Common myeloid progenitor, CD34-positive (primary cell): ENCODE results near the gene ACSL1.

Experiments used
- CTCF ChIA-PET: fragments of 350-600 bp; sonication (Branson Sonifier 250); formaldehyde crosslinking; loops from one replicate; lab custom pipeline; 2021; ENCODE audit warnings: antibody characterized with exemption; lab: Charles Lee
- POLR2A ChIA-PET: fragments of 350-600 bp; sonication (Branson Sonifier 250); formaldehyde crosslinking; loops from one replicate; lab custom pipeline; 2021; ENCODE audit warnings: antibody characterized with exemption; lab: Charles Lee
- DNase-seq, 3 donors: peaks; one replicate each; pipeline versions ENCODE4 v3.0.0 to v3.0.0-alpha.2; 2013
- H3K27ac ChIP-seq, 2 experiments: 1 replicate in 1 of 2; 2 replicates in 1 of 2; pipeline ENCODE4 v1.7.0; 2013; ENCODE audit warnings: inconsistent platforms in 2 of 2, low read length in 2 of 2, mild to moderate bottlenecking in 2 of 2, low read depth in 1 of 2, moderate library complexity in 1 of 2; ENCODE audit not compliant: severe bottlenecking in 2 of 2, insufficient read depth in 1 of 2, poor library complexity in 1 of 2
- H3K27me3 ChIP-seq, 5 experiments: replicated peaks in 2 of 5; 1 replicate in 3 of 5; 2 replicates in 2 of 5; pipeline versions ENCODE4 v1.6.1 to v1.7.0; 2013; ENCODE audit warnings: low read length in 4 of 5, mild to moderate bottlenecking in 2 of 5, moderate library complexity in 2 of 5, inconsistent platforms in 1 of 5; ENCODE audit not compliant: insufficient read depth in 5 of 5, control insufficient read depth in 4 of 5
- H3K36me3 ChIP-seq, 4 experiments: 1 replicate in 2 of 4; 2 replicates in 2 of 4; pipeline versions ENCODE4 v1.6.1 to v1.7.0; 2013; ENCODE audit warnings: low read length in 3 of 4, control low read depth in 1 of 4, mild to moderate bottlenecking in 1 of 4; ENCODE audit not compliant: control insufficient read depth in 4 of 4, insufficient read depth in 4 of 4
- H3K4me1 ChIP-seq, 4 experiments: 1 replicate in 3 of 4; 2 replicates in 1 of 4; pipeline versions ENCODE4 v1.6.1 to v1.7.1; 2013; ENCODE audit warnings: low read length in 3 of 4, mild to moderate bottlenecking in 3 of 4, control low read depth in 1 of 4, inconsistent platforms in 1 of 4, moderate library complexity in 1 of 4; ENCODE audit not compliant: control insufficient read depth in 4 of 4, insufficient read depth in 4 of 4; ENCODE audit errors: control extremely low read depth in 1 of 4
- H3K4me3 ChIP-seq, 7 experiments: 1 replicate in 4 of 7; 2 replicates in 3 of 7; pipeline versions ENCODE4 v1.5.1 to v1.7.0; 2013; ENCODE audit warnings: mild to moderate bottlenecking in 7 of 7, low read length in 6 of 7, moderate library complexity in 6 of 7, inconsistent platforms in 2 of 7, low read depth in 2 of 7, control low read depth in 1 of 7; ENCODE audit not compliant: insufficient read depth in 4 of 7, control insufficient read depth in 1 of 7; ENCODE audit errors: extremely low read depth in 1 of 7
- H3K9me3 ChIP-seq, 5 experiments: 1 replicate in 4 of 5; 2 replicates in 1 of 5; pipeline versions ENCODE4 v1.6.1 to v1.7.1; 2013; ENCODE audit warnings: low read length in 4 of 5, mild to moderate bottlenecking in 2 of 5, inconsistent platforms in 1 of 5, low read depth in 1 of 5, moderate library complexity in 1 of 5; ENCODE audit not compliant: control insufficient read depth in 4 of 5, insufficient read depth in 2 of 5; ENCODE audit errors: control extremely low read depth in 1 of 5
- WGBS: methylation state at CpG from one replicate; pipeline ENCODE4 v1.1.5; 2013; ENCODE audit not compliant: insufficient coverage; 5-methylcytosine and 5-hydroxymethylcytosine counted together

ACSL1 gene

DNA sequence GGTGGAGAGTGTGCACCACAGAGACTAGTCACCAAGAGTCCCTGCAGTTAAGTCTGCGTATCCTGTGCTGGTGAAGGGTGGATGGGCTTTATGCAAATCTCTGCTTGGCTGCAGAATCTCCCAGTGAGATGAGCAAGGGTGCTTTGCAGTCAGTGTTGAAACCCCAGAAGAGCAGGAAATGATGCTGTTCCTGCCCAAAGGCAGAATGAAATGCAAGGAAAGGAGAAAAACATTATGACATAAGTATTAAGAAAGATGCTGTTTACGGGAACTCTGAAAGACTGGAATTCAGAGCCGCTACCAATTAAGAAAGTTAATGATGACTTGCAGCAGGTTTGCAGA lies 25.4 kb upstream of the ACSL1 start:
- H3K27ac ChIP-seq = no peak overlapping the region
- peak overlapping the region in 2 of 7 experiments; percentile 23 to 44 for H3K4me3 ChIP-seq
- H3K36me3 ChIP-seq = no peaks in the 10 kb centered on the region
- ChIA-PET CTCF (interaction anchor here (1.5 kb wide), 1 partner anchor 131 kb away, joined by 4 read pairs; no protein-coding TSS in a partner anchor), POLR2A (no interaction called here)
- peaks cover 49 to 77% (median 56%) of the 10 kb centered on the region in 4 experiments for H3K4me1 ChIP-seq
- no peaks in the 10 kb centered on the region for H3K27me3 ChIP-seq
- WGBS = 42% methylated on average over 2 of the region's 3 CpGs
- H3K9me3 ChIP-seq = no peaks in the 10 kb centered on the region
- DNase-seq = peak; percentile 48 to 71 (median 69)

- peak overlapping the region in 1 of 7 experiments; percentile 23 for H3K4me3 ChIP-seq
These were observed 24.8 kb upstream of the ACSL1 start for GRCh38 chr4:184850431-184851199.

GRCh38 chr4:184850018-184850417 lies 24.2 kb upstream of the ACSL1 start:
- Histone ChIP-seq H3K4me3 (no peak overlapping the region), H3K27me3 (no peaks in the 10 kb centered on the region), H3K27ac (no peak overlapping the region), H3K4me1 (peaks cover 40 to 66% (median 46%) of the 10 kb centered on the region in 4 experiments), H3K36me3 (no peaks in the 10 kb centered on the region), H3K9me3 (no peaks in the 10 kb centered on the region)
- WGBS = 93% methylated on average over 3 of the region's 3 CpGs
- DNase-seq = no peak
- CTCF ChIA-PET = interaction anchor here (1.5 to 1.8 kb wide), 2 partner anchors 13 to 132 kb away, joined by 4 read pairs; no protein-coding TSS in a partner anchor
- POLR2A ChIA-PET = no interaction called here

More at GRCh38 chr4:184850431-184851199, 24.8 kb upstream of the ACSL1 start:
- peaks cover 46 to 72% (median 52%) of the 10 kb centered on the region in 4 experiments for H3K4me1 ChIP-seq
- DNase-seq = no peak
- POLR2A ChIA-PET = no interaction called here
- H3K9me3 ChIP-seq = no peaks in the 10 kb centered on the region
- CTCF ChIA-PET = interaction anchor here (1.5 to 1.8 kb wide), 2 partner anchors 14 to 132 kb away, joined by 4 read pairs; no protein-coding TSS in a partner anchor
- H3K36me3 ChIP-seq = no peaks in the 10 kb centered on the region
- no peaks in the 10 kb centered on the region for H3K27me3 ChIP-seq
- WGBS = 96% methylated on average over 6 of the region's 10 CpGs
- no peak overlapping the region for H3K27ac ChIP-seq

DNA sequence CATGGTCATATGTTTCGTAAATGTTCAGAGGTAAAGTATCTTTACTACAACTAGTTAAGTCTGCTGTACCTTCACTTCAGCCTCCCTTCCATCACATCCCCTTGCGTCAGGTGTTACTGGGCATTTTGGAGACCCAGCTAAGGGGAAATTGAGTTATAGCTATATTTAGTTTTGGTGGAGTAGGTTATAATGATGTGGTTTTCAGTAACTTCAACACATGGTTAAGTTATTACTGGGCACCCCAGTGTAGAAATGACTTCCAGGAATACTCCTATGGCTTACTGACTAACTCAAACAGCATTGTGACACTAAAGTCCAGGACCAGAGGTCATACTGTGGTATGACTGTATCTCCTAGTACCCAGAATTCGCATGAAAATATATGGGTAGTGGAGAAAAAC lies 23.4 kb upstream of the ACSL1 start:
- H3K27ac ChIP-seq = no peak overlapping the region

DNA sequence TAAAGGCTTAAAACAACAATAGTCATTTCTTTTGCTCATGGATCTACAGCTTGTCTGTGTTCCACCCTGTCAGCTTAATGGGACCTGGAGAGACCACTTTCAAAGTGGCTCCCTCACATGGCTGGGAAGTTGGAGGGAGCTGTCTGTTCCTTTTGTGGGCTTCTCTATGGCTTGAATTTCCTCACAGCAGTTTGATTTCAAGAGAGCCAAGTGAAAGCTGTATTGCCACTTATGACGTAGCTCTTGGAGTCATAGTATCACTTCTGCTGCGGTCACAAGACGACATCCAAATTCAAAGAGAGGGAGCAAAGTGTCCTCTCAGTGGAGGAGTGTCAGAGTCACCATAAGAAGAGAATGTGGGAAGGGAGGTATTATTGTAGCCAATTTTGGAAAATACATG lies 22.7 kb upstream of the ACSL1 start:
- POLR2A ChIA-PET = no interaction called here

More for the DNA sequence above, 23.4 kb upstream of the ACSL1 start:
- ChIA-PET POLR2A (no interaction called here), CTCF (interaction anchor here (1.8 kb wide), 1 partner anchor 12 kb away, joined by 4 read pairs; no protein-coding TSS in a partner anchor)
- H3K4me1 ChIP-seq = peaks cover 35 to 58% (median 39%) of the 10 kb centered on the region in 4 experiments
- no peaks in the 10 kb centered on the region for H3K36me3 ChIP-seq
- H3K27me3 ChIP-seq = no peaks in the 10 kb centered on the region
- no peak for DNase-seq
- H3K9me3 ChIP-seq = no peaks in the 10 kb centered on the region
- no CpG with 5 or more reads among the region's 3 CpGs for WGBS
- H3K4me3 ChIP-seq = no peak overlapping the region

DNA sequence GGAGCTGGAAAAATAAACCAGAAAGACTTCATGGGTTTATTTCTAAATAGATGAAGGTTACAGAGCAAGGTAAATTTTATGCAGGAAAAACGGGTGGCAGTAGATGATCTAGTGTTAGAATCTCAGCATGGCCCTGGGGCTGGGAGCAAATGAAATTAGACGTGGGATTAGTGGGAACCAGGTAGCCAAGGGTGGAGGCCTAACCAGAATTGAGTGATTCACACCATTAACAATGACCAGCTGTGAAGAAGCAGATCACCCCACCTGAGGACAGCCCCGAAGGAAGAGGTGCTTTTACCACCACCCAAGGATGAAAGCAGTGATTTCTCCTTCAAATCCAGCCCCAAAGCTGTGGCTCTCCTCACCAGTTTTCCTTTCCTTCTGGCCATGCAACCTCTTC lies 20.8 kb upstream of the ACSL1 start:
- peaks cover 13 to 34% (median 20%) of the 10 kb centered on the region in 4 experiments for H3K4me1 ChIP-seq
- H3K4me3 ChIP-seq = no peak overlapping the region
- no peak overlapping the region for H3K27ac ChIP-seq
- 100% methylated on average over 3 of the region's 3 CpGs for WGBS
- ChIA-PET CTCF (interaction anchor here (0.7 to 5.2 kb wide), 4 partner anchors 11 to 85 kb away, joined by 3 to 37 read pairs (median 4); no protein-coding TSS in a partner anchor), POLR2A (interaction anchor here (0.7 kb wide), 1 partner anchor 8 kb away, joined by 3 read pairs; no protein-coding TSS in a partner anchor)
- H3K9me3 ChIP-seq = no peaks in the 10 kb centered on the region
- no peaks in the 10 kb centered on the region for H3K36me3 ChIP-seq
- H3K27me3 ChIP-seq = no peaks in the 10 kb centered on the region
- no peak for DNase-seq

More for the DNA sequence above, 22.7 kb upstream of the ACSL1 start:
- Histone ChIP-seq H3K27me3 (no peaks in the 10 kb centered on the region), H3K36me3 (no peaks in the 10 kb centered on the region), H3K4me3 (no peak overlapping the region), H3K9me3 (no peaks in the 10 kb centered on the region), H3K4me1 (peaks cover 30 to 52% (median 36%) of the 10 kb centered on the region in 4 experiments), H3K27ac (no peak overlapping the region)
- WGBS = 33% methylated on average over 1 of the region's 3 CpGs
- peak in 2 of 3 donors; percentile 13 to 62 for DNase-seq
- CTCF ChIA-PET = interaction anchor here (0.7 to 5.2 kb wide), 5 partner anchors 13 to 135 kb away, joined by 3 to 37 read pairs (median 3); no protein-coding TSS in a partner anchor
